HCT116 (cell line): ENCODE data around the gene NLGN3. TPM values are rescaled to one million over a fixed set of nuclear protein-coding genes. Genes with fewer than 3 reads are reported as not detected.
"Not testable (repeated sequence)": the region's sequence is repeated elsewhere in the genome, so short reads cannot be mapped to it uniquely, and the experiment has no call there.

ENCODE experiments used
- ATAC-seq: fragments of 200-7000 bp; cut with Tn5 transposase; 2 replicates; pipeline ENCODE4 v1.9.1; 2020; ENCODE audit warnings: mild to moderate bottlenecking, moderate library complexity
- BruUV-seq: library from RNA; stranded (reverse); fragments of 400-500 nt; replicated peaks from 2 replicates; lab custom pipeline; 2021; lab: Mats Ljungman, UMichigan
- CTCF ChIA-PET: fragments of 300-600 bp; sonication (Branson Sonifier 250); formaldehyde crosslinking; loops from one replicate; lab custom pipeline; 2021; ENCODE audit warnings: antibody characterized with exemption; lab: Charles Lee
- POLR2A ChIA-PET: fragments of 300-600, 350-600 bp; sonication (Branson Sonifier 250); formaldehyde crosslinking; loops from one replicate; lab custom pipeline; 2021; ENCODE audit warnings: antibody characterized with exemption; lab: Charles Lee
- RAD21 ChIA-PET, 2 experiments: fragments of 300-600 bp; sonication (Branson Sonifier 250); formaldehyde crosslinking; loops; one replicate each; lab custom pipeline; 2023; ENCODE audit warnings: low total read pairs in 2 of 2; ENCODE audit not compliant: uncharacterized antibody in 2 of 2, unreplicated experiment in 2 of 2, low non-redundant PET in 1 of 2; lab: Charles Lee
- DNase-seq: peaks from one replicate; pipeline ENCODE4 v3.0.0-alpha.2; 2010; ENCODE audit warnings: low read depth, low spot score
- H2AFZ ChIP-seq: fragments of 200-600 bp; shearing (Covaris generic), sonication (generic); 2 replicates; pipeline ENCODE4 v1.6.1; 2017; ENCODE audit warnings: low read depth, mixed run types, mixed read lengths, antibody characterized with exemption, low read length; ENCODE audit not compliant: poor library complexity, severe bottlenecking
- H3K27ac ChIP-seq: 2 replicates; pipeline ENCODE4 v1.5.1; 2012; ENCODE audit warnings: low read depth, low read length
- H3K27me3 ChIP-seq: fragments of 200-600 bp; sonication (generic); 2 replicates; pipeline ENCODE4 v1.6.1; 2016; ENCODE audit warnings: mixed run types, low read length, mixed read lengths; ENCODE audit not compliant: insufficient read depth
- H3K36me3 ChIP-seq, 2 experiments: fragments of 200-500 bp in 1 of 2; fragments of 200-600 bp in 1 of 2; sonication (Bioruptor generic) in 1 of 2; sonication (generic) in 1 of 2; 2 replicates each; pipeline versions ENCODE4 v1.5.1 to v1.6.1; 2014 to 2016; ENCODE audit warnings: low read length in 2 of 2, inconsistent platforms in 1 of 2, mixed read lengths in 1 of 2, mixed run types in 1 of 2; ENCODE audit not compliant: insufficient read depth in 2 of 2, control insufficient read depth in 1 of 2
- H3K4me1 ChIP-seq, 2 experiments: fragments of 200-600 bp in 1 of 2; sonication (generic) in 1 of 2; 2 replicates each; pipeline versions ENCODE4 v1.5.1 to v1.6.1; 2012 to 2017; ENCODE audit warnings: low read length in 2 of 2, inconsistent platforms in 1 of 2, mild to moderate bottlenecking in 1 of 2, mixed read lengths in 1 of 2, mixed run types in 1 of 2, moderate library complexity in 1 of 2; ENCODE audit not compliant: insufficient read depth in 2 of 2, control insufficient read depth in 1 of 2
- H3K4me2 ChIP-seq: fragments of 200-600 bp; sonication (generic); 2 replicates; pipeline ENCODE4 v1.6.1; 2017; ENCODE audit warnings: mixed run types, low read length, mixed read lengths
- H3K4me3 ChIP-seq, 2 experiments: fragments of 200-600 bp in 1 of 2; sonication (generic) in 1 of 2; replicated peaks in 1 of 2; 2 replicates each; pipeline ENCODE4 v1.5.1; 2011 to 2016; ENCODE audit warnings: low read length in 2 of 2, control low read depth in 1 of 2, low read depth in 1 of 2, mild to moderate bottlenecking in 1 of 2, mixed read lengths in 1 of 2, mixed run types in 1 of 2
- H3K79me2 ChIP-seq: fragments of 200-600 bp; sonication (generic); 2 replicates; pipeline ENCODE4 v1.6.1; 2017; ENCODE audit warnings: mild to moderate bottlenecking, mixed run types, low read length, moderate library complexity, mixed read lengths; ENCODE audit not compliant: insufficient read depth
- H3K9ac ChIP-seq: fragments of 200-600 bp; sonication (generic); 2 replicates; pipeline ENCODE4 v1.6.1; 2016; ENCODE audit warnings: low read length, mixed read lengths
- H3K9me2 ChIP-seq: fragments of 200-600 bp; sonication (generic), shearing (Covaris generic); 2 replicates; pipeline ENCODE4 v1.6.1; 2017; ENCODE audit warnings: mixed run types, mild to moderate bottlenecking, moderate library complexity; ENCODE audit not compliant: insufficient read depth
- H3K9me3 ChIP-seq, 2 experiments: fragments of 200-500 bp in 1 of 2; fragments of 200-600 bp in 1 of 2; sonication (Bioruptor generic) in 1 of 2; sonication (generic) in 1 of 2; 2 replicates each; pipeline ENCODE4 v1.6.1; 2014 to 2017; ENCODE audit warnings: low read length in 2 of 2, mixed read lengths in 2 of 2, inconsistent platforms in 1 of 2, low read depth in 1 of 2, mild to moderate bottlenecking in 1 of 2, mixed run types in 1 of 2, moderate library complexity in 1 of 2; ENCODE audit not compliant: control insufficient read depth in 1 of 2, insufficient read depth in 1 of 2
- H4K20me1 ChIP-seq: fragments of 200-600 bp; sonication (generic), shearing (Covaris generic); 2 replicates; pipeline ENCODE4 v1.6.1; 2017; ENCODE audit warnings: mixed run types, mild to moderate bottlenecking, moderate library complexity; ENCODE audit not compliant: insufficient read depth
- ATF3 ChIP-seq: IDR thresholded peaks from 2 replicates; pipeline ENCODE4 v1.6.1; 2012
- CEBPB ChIP-seq: IDR thresholded peaks from 2 replicates; pipeline ENCODE4 v1.6.1; 2012; ENCODE audit warnings: low read depth
- CTCF ChIP-seq, 3 experiments: fragments of 200-600 bp in 1 of 3; sonication (generic) in 1 of 3; IDR thresholded peaks in 2 of 3; conservative IDR thresholded peaks in 1 of 3; 2 replicates each; pipeline ENCODE4 v1.5.1; 2012 to 2017; ENCODE audit warnings: low read depth in 2 of 3, low read length in 2 of 3, antibody characterized with exemption in 1 of 3, borderline replicate concordance in 1 of 3, control low read depth in 1 of 3, mild to moderate bottlenecking in 1 of 3, mixed read lengths in 1 of 3, mixed run types in 1 of 3, moderate library complexity in 1 of 3; ENCODE audit not compliant: insufficient read depth in 1 of 3
- EGR1 ChIP-seq: IDR thresholded peaks from 2 replicates; pipeline ENCODE4 v1.6.1; 2012; ENCODE audit warnings: low read depth
- ELF1 ChIP-seq: IDR thresholded peaks from 2 replicates; pipeline ENCODE4 v1.6.1; 2012; ENCODE audit warnings: low read depth, borderline replicate concordance
- EZH2 ChIP-seq: fragments of 200-600 bp; sonication (generic); IDR thresholded peaks from 2 replicates; pipeline ENCODE4 v1.6.1; 2017; ENCODE audit warnings: antibody characterized with exemption, mixed run types
- EZH2phosphoT487 ChIP-seq: fragments of 200-600 bp; IDR thresholded peaks from 2 replicates; pipeline ENCODE4 v1.6.1; 2018; ENCODE audit warnings: antibody characterized with exemption, borderline replicate concordance
- FOSL1 ChIP-seq: IDR thresholded peaks from 2 replicates; pipeline ENCODE4 v1.6.1; 2012; ENCODE audit warnings: low read depth
- POLR2A ChIP-seq: IDR thresholded peaks from 2 replicates; pipeline ENCODE4 v1.7.0; 2011; ENCODE audit warnings: borderline replicate concordance; ENCODE audit not compliant: insufficient read depth, insufficient read length; ENCODE audit errors: extremely low read depth
- POLR2AphosphoS5 ChIP-seq: IDR thresholded peaks from 2 replicates; pipeline ENCODE4 v1.6.1; 2011; ENCODE audit warnings: mild to moderate bottlenecking, low read depth, low read length, moderate library complexity
- RAD21 ChIP-seq: IDR thresholded peaks from 2 replicates; pipeline ENCODE4 v1.6.1; 2012; ENCODE audit warnings: low read depth, mild to moderate bottlenecking
- SP1 ChIP-seq: IDR thresholded peaks from 2 replicates; pipeline ENCODE4 v1.6.1; 2012; ENCODE audit warnings: low read depth
- TCF7L2 ChIP-seq: IDR thresholded peaks from 2 replicates; pipeline ENCODE4 v1.7.0; 2011; ENCODE audit warnings: borderline replicate concordance, inconsistent platforms; ENCODE audit not compliant: insufficient read depth, insufficient read length; ENCODE audit errors: extremely low read depth
- ZBTB33 ChIP-seq: IDR thresholded peaks from 2 replicates; pipeline ENCODE4 v1.6.1; 2011; ENCODE audit warnings: mild to moderate bottlenecking, low read length, moderate library complexity; ENCODE audit not compliant: insufficient replicate concordance; ENCODE audit errors: extremely low read depth
- ZNF274 ChIP-seq: fragments of 200-500 bp; sonication (Bioruptor generic); IDR thresholded peaks from 2 replicates; pipeline ENCODE4 v1.6.1; 2014; ENCODE audit warnings: mild to moderate bottlenecking, low read depth, low read length, inconsistent platforms
- intact Hi-C: fragments of 100-400 bp; cut with micrococcal nuclease; formaldehyde crosslinking; loops from 2 replicates; pipeline ENCODE4 v1.10.0; 2022
- total RNA-seq: library from RNA; stranded (reverse); gene quantifications from one replicate; pipeline ENCODE4 v1.2.1, GENCODE V29; 2021; ENCODE audit not compliant: unreplicated experiment

NLGN3 gene
- total RNA-seq, 1 experiment from 2014 or later, result 1.4 TPM

- intact Hi-C loops, H2AFZ ChIP-seq, H3K27me3 ChIP-seq, ATAC-seq, H3K9me2 ChIP-seq, H3K9ac ChIP-seq, H3K79me2 ChIP-seq, H3K27ac ChIP-seq, DNase-seq, H4K20me1 ChIP-seq, POLR2A ChIA-PET, H3K9me3 ChIP-seq, BruUV-seq, H3K36me3 ChIP-seq: not testable (repeated sequence)
- RAD21 ChIA-PET, result interaction anchor here in 1 of 2 experiments (1.4 kb wide), 1 partner anchor 411 kb away, joined by 4 read pairs; no protein-coding TSS in a partner anchor
- CTCF ChIA-PET, result interaction anchor here (1.7 kb wide), 1 partner anchor 210 kb away, joined by 7 read pairs; no protein-coding TSS in a partner anchor
- peak overlapping the region; percentile 40 to 60; a peak in 3 of 4 replicates for H3K4me3 ChIP-seq
- peak overlapping the region; percentile 87 for H3K4me2 ChIP-seq
- H3K4me1 ChIP-seq, result peaks cover 3 to 18% of the 10 kb centered on the region in 2 experiments; a peak in 3 of 4 replicates
Measured at GRCh38 chrX:71180579-71181265, 36.1 kb downstream of the NLGN3 start.

- POLR2A ChIA-PET, result interaction anchor here (0.8 to 1.4 kb wide), 2 partner anchors 63 to 184 kb away, joined by 3 to 7 read pairs; partner anchors contain the start of genes MED12 and TAF1
- intact Hi-C loops, result no loop called here
- DNase-seq (no peak), ATAC-seq (peak; percentile 37; the same call in 1 of the 2 replicates)
- Histone ChIP-seq H3K9me2 (no peaks in the 10 kb centered on the region), H3K9ac (peak overlapping the region; percentile 79), H2AFZ (no peak overlapping the region), H3K27ac (peak overlapping the region; percentile 59), H3K4me1 (peaks cover 3 to 18% of the 10 kb centered on the region in 2 experiments; a peak in 3 of 4 replicates), H3K4me3 (peak overlapping the region; percentile 40 to 60), H3K79me2 (no peaks in the 10 kb centered on the region), H3K4me2 (peak overlapping the region; percentile 87), H3K27me3 (no peaks in the 10 kb centered on the region), H3K9me3 (no peaks in the 10 kb centered on the region), H4K20me1 (no peaks in the 10 kb centered on the region)
- BruUV-seq, result TSS peak; percentile 81
- RAD21 ChIA-PET, result interaction anchor here in 1 of 2 experiments (1.4 kb wide), 1 partner anchor 412 kb away, joined by 4 read pairs; no protein-coding TSS in a partner anchor
- CTCF ChIA-PET, result no interaction called here
- no peak for TF ChIP-seq CEBPB
- TF ChIP-seq ZNF274, result no peak
- no peak for TF ChIP-seq ELF1
- no peak for TF ChIP-seq ZBTB33
- TF ChIP-seq ATF3, result no peak
- TF ChIP-seq EZH2, result no peak
- no peak for TF ChIP-seq SP1
- TF ChIP-seq POLR2AphosphoS5, result no peak
- TF ChIP-seq TCF7L2, result no peak
- no peak for TF ChIP-seq FOSL1
- TF ChIP-seq POLR2A, result no peak
- no peak for TF ChIP-seq RAD21
- no peak for TF ChIP-seq CTCF (IDR thresholded peaks at IDR 0.05 in 2 of 3, conservative IDR thresholded peaks at IDR 0.05 in 1 of 3; ENCODE audit: borderline replicate concordance in 1 of 3, insufficient read depth in 1 of 3, low read depth in 2 of 3, low read length in 2 of 3)
- no peak for TF ChIP-seq EGR1
- TF ChIP-seq EZH2phosphoT487, result no peak
- TF ChIP-seq, all 23 proteins: peak for 0
- H3K36me3 ChIP-seq, result no peaks in the 10 kb centered on the region
Measured at GRCh38 chrX:71181558-71181909, 36.9 kb downstream of the NLGN3 start.
